Measurements from ENCODE around the gene HDAC4.

DNA sequence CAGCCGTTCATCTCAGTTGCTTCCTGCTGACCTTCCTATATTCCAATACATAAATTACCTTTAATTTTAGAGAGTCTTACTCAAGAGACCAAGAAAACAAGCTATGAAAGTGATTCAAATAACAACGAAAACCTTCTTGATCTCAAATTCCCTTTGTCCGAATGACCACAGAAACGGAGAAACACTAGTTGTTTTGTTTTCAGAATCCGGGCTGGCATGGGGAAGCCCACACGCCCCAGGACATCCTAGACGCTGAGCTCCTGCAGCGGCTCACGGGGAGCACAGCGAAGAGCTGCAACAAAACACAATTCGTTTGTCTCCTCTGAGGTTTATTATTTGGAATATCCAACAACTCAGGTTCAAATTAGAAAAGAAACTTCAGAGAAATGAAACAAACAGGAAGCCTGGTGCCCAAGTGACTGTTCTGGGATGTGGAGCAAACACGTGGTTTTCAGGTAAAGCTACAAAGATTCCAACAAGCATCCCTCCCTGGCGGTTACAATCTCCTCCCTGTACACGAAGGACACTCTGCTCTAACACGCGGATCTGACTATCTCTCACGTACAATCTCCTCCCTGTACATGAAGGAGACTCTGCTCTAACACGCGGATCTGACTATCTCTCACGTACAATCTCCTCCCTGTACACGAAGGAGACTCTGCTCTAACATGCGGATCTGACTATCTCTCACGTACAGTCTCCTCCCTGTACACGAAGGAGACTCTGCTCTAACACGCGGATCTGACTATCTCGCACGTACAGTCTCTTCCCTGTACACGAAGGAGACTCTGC, 315.4 kb downstream of the HDAC4 start:
- TF ChIP-seq, protein P1, sequence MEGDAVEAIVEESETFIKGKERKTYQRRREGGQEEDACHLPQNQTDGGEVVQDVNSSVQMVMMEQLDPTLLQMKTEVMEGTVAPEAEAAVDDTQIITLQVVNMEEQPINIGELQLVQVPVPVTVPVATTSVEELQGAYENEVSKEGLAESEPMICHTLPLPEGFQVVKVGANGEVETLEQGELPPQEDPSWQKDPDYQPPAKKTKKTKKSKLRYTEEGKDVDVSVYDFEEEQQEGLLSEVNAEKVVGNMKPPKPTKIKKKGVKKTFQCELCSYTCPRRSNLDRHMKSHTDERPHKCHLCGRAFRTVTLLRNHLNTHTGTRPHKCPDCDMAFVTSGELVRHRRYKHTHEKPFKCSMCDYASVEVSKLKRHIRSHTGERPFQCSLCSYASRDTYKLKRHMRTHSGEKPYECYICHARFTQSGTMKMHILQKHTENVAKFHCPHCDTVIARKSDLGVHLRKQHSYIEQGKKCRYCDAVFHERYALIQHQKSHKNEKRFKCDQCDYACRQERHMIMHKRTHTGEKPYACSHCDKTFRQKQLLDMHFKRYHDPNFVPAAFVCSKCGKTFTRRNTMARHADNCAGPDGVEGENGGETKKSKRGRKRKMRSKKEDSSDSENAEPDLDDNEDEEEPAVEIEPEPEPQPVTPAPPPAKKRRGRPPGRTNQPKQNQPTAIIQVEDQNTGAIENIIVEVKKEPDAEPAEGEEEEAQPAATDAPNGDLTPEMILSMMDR (IDR thresholded peaks at IDR 0.05) = no peak
- TF ChIP-seq EP300 (IDR thresholded peaks at IDR 0.05) = no peak

All from tibial nerve (tissue), 4 donors.